ENCODE data around the gene ELOVL5.
"Not testable (repeated sequence)": the region's sequence is repeated elsewhere in the genome, so short reads cannot be mapped to it uniquely, and the experiment has no call there.

Gene ELOVL5

DNA sequence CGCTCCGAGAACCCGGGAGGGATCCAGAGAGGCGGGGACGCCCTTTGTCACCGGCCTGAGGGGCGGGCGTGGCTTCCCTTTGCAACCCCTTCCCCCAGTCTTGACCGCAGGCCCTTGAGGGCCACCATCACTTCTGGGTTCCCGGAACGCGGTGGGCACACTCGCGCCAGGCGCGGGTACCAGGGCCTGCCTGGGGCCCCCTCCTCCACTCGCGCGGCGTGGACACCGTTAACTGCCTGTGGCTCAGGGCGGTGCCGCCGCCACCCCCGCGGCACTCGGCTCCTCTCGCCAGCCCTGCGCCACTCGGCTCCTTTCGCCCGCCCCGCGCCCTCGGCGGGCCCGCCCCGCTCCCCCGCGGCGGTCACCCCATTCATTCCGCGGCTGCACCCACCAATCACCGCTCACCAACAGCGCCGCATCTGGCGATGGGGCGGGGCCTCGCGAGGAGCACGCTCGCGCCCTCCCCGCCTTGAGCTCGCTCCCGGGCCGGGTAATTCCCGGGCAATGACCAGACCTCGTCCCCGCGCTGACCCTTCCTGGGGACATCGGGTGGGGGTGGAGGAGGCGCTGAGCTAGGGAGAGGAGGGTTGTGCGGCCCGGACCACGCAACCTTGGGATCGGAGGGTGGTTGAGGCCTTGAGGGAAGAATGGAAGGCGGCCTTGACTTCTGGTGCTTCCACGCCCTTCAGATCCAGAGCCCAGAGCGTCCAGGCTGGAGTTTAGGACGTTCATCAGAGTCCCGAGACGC lies 10.5 kb upstream of the ELOVL5 start:
- DNase-seq (ENCODE audit: low spot score) (peak; percentile 99), FAIRE-seq (peak; percentile 98)

DNA sequence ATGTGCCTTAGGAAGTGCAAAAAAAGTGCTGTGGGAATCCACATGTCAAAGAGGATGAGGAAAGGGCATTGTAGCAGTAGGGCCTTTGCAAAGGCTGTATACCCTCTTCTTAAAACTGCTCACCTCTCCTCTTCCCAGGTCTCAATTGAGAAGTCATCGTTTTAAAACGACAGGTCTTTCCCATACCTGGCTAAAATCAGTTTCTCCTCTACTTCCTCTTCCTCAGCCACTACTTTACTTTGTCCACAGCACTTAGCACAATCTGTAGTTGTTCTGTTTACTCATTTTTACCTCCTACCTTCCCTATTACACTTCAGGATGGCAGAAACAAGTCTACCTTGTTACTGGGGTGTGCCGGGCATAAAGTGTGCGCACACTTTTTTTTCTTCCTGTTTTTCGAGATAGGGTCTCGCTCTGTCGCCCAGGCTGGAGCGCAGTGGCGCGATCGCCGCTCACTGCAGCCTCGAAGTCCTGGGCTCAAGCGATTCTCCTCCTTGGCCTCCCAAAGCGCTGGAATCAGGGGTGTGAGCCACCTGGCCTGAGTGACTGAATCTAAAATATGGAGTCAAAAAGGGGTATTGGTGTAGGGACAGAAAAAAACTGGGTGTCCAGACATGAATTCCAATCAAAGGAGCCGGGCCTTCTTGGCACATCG lies 9.8 kb upstream of the ELOVL5 start:
- FAIRE-seq, result no peak
- DNase-seq (ENCODE audit: low spot score), result no peak

DNA sequence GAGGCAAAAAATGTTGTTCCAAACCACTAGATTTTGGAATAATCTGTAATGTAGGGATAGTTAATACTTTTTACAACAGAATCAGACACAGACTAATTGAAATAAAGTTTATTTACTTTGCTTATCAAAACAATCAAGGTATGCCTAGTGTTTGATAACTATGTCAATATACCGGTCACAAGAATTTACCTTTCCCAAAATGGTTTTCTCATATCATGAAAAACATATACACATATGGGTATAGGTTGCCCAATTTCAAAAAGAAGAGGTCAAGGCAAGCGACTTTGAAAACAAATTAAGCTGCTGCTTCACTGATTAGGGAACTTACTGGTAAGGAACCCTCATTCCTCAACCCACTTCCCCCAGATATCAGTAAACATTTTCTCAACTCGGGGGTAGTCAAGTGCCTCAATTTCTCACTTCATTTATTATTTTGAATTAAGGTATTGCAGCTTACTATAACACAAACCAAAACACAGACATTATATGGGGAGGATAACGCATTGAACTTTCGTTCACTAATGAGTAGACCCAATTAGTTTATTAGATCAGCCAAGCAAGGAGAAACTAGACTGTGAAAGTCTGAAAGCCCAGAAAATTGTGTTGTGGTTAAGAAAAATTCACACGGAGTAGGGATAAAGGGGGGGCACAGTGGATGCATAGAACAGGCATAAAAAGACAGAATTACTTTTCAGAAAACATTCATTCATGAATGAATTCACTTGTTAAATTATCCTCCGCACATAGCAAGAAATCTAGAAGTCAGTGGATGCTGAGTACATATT lies 9.0 kb upstream of the ELOVL5 start:
- DNase-seq (ENCODE audit: low spot score), result no peak
- FAIRE-seq, result no peak

DNA sequence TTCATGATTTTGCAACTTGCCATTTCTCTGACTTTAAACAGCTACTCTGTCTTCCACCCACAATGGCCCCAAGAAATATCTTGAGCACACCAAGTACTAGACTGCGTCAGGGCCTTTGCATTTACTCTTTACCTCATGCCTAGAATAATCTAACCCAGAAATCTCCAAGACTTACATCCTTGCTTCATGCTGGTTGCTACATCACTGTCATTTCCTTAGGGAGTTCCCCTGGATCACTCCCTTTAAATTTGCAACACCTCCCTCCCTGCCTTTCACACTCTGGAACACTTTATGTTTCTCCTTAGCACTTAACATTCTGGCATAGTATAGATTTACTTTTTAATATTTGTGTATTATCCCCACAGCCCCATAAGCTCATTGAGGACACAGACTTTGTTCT lies 4.9 kb upstream of the ELOVL5 start:
- no peak for DNase-seq (ENCODE audit: low spot score)
- FAIRE-seq, result no peak

DNA sequence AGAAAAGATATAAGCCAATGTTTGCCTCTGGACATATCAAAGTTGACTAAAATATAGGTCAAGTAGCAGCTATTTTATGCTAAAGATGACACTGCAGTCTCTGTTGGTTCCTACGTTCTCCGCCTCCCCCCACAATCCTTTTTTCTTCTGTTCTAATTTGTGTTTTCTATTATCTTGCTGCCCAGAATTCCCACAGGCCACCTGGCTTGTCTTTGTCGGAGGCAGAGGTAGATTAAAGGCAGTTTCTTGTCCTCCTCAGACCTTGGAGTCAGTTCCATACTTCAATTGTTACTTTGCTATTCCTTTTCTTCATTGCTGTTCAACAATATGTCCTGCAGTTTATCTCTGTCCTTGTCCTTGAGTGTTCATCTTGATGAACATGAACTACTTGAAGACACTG lies 3.6 kb upstream of the ELOVL5 start:
- no peak for FAIRE-seq

DNA sequence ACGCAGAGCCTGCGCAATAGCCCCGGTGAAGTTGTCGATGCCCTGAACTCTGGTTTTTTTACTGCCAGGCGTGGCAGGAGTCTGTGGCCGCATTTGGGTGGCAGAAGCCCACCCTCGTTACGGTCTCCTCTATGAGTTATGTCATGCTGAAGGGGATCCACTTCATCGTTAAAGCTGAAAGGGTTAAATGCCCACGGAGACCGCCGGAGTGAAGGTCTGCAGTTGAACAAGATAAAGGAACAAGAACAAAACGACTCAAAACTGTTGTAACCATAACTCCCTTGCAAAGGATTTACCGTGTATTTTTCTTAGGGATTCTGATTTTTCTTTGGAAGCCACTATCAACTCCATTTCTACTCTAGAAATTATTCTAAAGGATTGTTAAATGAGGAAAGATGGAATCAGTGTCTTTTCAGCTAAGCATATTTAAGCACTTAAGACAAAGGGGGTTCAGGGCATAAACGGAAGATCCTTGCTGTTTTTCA lies 501 bp upstream of the ELOVL5 start:
- no peak for FAIRE-seq
- no peak for DNase-seq (ENCODE audit: low spot score)

More for the DNA sequence above, 3.6 kb upstream of the ELOVL5 start:
- DNase-seq (ENCODE audit: low spot score), result no peak

DNA sequence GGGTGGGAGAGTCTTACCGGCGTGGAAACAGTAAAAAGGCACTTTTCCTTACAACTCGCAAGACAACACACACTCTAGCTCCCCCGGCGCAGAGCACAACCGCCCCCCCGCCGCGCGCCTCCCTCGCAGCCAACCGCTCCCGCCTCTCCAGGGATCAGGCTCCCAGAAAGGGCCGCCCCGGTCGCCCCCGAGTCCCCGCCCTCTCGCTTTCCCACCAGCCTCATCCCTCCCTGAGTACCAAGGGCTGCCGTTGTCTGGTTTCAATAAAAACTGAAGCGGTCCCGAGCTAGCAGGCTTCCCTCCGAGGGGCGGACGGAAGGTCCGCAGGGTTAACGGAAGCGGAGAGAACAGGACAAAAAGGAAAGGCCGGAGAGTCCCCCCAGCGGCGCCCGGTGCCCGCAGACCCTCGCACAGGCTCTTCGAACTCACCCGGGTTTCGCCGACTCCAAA lies 804 bp downstream of the ELOVL5 start:
- DNase-seq (ENCODE audit: low spot score), result peak; percentile 83
- FAIRE-seq, result no peak

DNA sequence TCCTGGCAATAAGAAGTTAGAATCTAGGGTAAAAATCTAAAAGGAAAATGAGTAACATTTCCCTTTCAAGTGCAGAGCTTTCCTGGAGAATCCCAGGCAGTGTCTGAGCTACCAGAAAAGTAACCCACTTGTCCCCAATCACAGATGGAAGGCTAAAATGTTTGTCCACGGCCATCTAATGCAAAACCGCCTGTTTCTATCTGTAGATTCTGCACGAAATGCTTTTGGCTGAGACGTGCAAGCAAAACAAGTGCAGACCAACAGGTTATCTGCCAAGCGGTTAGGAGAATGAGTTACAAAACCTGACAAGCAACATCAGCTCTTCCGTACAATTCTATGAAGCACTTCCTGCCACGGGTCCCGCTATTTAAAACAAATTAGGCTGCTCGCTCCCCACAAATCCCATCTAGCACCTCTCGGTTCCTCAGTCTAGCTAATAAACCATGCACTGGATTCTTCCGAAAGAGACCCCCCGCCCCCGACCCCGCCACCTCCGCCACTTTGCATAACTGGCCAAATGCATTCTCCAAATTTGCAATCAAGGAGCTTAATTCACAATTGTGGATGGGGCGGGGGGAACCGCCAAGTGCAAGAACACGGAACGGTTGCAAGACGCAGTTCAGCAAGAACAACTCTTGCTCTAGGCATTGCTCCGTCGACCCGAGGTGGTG lies 1.4 kb downstream of the ELOVL5 start:
- DNase-seq (ENCODE audit: low spot score) (no peak), FAIRE-seq (no peak)

DNA sequence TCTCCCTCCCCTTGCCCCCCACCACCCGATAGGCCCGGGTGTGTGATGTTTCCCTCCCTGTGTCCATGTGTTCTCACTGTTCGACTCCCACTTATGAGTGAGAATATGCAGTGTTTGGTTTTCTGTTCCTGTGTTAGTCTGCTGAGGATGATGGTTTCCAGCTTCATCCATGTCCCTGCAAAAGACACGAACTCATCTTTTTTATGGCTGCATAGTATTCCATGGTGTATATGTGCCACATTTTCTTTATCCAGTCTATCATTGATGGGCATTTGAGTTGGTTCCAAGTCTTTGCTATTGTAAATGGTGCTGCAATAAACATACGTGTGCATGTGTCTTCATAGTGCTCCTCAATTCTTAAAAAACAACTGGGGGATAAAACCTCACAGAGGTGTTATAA lies 2.7 kb downstream of the ELOVL5 start:
- DNase-seq (ENCODE audit: low spot score); FAIRE-seq: not testable (repeated sequence)

DNA sequence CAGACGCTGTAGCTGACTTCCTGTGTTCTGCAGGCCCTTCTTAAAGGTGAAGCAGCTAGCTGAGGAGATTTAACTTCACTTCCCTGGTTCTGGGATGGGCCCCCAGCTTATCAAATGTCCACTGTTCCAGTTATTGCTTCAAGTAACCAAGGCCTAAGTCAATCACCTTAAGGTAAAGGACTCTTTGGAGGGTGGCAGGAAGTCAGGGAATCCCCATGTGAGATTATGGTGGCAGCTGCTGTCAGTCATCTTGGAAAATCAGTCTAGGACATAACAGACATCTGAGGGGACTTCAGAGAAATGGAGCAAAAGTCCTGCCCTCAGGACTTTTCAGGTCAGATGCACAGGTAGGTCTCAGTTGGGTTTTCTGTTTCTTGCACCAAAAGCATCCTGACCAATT lies 3.8 kb downstream of the ELOVL5 start:
- DNase-seq (ENCODE audit: low spot score), result no peak
- FAIRE-seq, result no peak

DNA sequence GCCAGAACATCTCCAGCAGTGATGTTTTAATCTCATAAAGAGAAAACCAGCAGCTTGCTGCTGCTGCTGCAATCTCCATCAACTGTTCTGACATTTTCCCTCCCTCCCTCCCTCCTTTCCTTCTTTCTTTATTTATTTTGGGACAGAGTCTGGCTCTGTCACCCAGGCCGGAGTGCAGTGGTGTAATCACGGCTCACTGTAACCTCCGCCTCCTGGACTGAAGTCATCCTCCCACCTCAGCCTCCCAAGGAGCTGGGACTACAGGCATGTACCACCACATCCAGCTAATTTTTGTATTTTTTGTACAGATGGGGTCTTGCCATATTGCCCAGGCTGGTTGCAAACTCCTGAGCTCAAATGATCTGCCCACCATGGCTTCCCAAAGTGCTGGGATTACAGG lies 5.7 kb downstream of the ELOVL5 start:
- FAIRE-seq, result no peak

DNA sequence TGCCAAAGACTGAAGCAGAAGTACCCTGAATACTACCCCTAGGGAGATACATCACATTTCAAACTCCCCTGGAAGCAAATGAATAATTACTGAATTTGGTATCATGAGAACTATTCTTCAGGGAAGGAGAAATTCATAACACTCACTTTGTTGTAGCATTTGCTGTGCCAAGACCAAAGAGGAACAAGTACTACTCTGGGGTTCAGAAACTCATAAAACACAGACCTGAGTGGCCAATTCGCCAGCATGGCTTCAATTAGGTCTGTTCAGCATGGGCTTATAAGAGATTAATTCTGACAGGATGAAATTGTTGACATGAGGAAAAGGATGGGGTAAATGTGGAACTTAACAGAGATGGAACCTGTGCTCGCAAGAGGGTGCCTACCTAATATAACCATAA lies 6.5 kb downstream of the ELOVL5 start:
- no peak for FAIRE-seq

More for the DNA sequence above, 5.7 kb downstream of the ELOVL5 start:
- DNase-seq (ENCODE audit: low spot score), result no peak

DNA sequence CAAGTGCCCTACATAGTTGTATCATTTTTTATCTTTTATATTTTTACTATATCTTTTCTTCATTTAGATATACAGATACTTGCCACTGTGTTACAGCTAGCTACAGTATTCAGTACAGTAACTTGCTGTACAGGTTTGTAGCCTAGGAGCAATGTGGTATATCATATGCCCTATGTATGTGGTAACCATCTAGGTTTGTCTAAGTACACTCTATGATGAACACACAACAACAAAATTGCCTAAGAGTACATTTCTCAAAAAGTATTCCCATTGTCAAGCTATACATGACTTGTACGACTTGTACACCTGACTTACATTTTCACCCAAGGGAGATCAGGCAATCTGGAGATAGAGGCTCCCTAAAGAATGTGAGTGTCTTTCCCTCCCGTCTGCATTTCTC lies 8.2 kb downstream of the ELOVL5 start:
- no peak for DNase-seq (ENCODE audit: low spot score)
- no peak for FAIRE-seq

More for the DNA sequence above, 6.5 kb downstream of the ELOVL5 start:
- DNase-seq (ENCODE audit: low spot score), result no peak

DNA sequence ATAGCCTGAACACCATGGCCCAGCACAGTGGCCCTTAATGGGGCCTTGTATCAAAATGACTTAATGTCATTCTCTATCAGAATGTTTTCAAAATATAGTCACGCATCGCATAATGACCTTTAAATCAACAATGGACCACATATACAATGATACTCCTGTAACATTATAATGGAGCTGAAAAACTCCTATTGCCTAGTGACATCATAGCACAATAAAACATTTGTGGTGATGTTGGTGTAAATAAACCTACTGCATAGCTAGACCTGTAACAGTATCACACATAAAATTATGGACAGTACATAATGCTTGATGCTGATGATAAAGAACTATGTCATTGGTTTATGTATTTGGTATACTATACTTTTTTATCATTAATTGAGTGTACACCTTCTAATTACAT lies 9.3 kb downstream of the ELOVL5 start:
- DNase-seq (ENCODE audit: low spot score) (no peak), FAIRE-seq (no peak)

DNA sequence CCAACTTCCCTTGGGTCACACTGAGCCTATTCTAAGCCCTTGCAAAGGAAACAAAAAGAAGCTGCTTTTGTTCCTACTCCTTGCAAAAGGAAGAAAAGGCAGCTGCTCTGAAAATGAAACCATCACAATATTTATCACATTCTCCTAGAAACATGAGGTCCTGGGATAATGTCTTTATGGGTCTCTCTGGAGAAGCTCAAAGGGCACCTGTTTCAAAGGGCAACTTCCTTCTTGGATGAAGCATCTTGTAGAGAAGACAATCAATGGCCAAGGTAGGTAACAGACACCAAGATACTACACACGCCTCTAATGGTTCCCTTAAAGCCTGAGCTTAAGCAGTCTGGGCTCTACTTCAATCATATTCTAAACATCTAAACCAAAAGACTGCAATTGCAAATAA lies 10.4 kb downstream of the ELOVL5 start:
- DNase-seq (ENCODE audit: low spot score) (no peak), FAIRE-seq (no peak)

DNA sequence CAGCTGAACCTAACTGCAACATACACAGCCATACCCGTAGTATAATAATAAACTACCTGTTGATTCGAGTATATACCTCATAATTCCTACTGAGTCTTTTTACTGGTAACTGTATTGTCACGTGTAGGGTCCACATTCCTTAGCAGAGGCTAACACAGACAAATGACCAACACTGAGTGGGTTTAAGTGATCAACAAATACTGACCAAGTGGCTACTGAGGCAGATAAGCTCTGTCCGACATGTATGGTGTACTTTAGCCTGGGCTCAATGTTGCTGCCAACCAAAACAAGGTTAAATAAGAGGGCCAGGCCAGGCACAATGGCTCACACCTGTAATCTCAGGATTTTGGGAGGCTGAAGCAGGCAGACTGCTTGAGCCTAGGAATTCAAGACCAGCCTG lies 12.7 kb downstream of the ELOVL5 start:
- no peak for FAIRE-seq
- no peak for DNase-seq (ENCODE audit: low spot score)

DNA sequence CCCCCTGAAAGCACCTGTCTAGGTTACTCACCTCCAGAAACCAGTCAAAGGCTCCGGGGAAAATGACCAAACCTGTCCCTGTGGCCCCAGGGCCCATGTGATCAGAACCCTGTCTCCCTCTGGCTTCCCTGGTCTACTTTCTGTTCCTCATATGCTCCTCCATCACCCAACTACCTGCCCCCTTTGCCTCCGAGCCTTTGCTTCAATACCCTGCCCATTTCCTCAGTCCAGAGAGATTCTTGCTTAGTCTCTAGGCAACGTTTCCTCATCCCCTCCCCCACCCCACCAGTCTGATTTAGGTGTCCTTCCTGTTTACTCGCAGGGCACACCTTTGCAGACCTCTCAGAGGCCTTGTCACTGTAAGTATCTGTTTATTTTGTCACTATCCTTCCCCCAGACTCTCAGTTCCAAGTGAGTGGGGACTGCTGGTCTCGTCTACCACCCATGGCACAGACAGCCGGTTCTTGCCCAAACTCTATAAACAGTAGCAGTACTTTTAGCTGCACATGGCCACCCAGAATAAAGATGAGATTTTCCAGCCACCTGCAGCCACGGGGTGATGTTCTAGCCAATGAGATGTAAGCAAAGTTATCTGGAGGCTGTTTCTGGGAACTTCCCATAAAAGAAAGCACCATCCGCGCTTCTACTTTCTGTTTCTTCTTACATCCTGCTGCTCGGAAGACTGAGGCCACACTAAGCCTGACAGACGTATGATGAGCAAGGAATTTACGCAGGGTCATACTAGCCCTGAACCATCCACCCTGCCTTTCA lies 13.3 kb downstream of the ELOVL5 start:
- no peak for FAIRE-seq
- DNase-seq (ENCODE audit: low spot score), result no peak

DNA sequence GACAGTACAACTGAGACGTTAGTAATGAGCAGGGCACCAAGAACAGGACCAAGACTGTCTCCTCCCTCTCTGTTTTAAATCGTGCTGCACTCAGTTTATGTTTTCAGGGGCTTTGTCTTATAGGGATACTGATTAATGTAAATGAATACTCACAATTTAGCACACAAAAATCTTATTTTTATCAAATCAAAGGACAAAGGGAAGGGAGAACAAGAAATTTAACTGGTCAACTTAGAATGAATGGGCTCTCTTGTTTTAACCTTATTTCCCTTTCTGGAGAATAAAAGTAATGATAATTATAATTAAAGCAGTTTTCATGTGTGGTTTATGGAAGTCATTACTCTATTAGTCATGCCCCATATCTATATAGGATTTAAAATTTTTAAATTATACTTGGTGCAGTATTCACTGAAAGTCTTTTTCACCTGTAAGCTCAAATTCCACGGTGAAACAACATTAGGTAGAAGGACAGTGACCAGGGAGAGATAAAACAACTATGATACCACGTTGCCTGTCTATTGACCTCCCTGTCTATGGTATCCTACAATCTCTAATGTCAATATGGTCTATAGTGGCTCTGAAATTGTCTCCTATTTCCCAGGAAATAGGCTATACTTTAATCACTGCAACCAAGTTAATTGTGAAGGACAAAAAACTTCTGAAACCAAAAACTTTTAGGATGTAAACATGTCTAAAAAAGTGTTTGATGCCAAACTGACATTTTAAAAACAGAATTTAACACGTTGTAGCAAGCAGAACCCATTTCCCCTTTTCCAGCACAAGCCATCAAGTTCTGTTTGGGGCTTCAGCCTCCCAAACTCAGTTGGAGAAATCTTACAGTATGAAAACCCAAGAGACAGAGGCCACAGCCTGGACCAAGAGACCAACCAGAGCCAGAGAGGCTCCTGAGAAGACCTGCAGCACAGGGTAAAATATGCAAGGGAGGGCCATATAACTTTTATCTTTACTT lies 15.0 kb downstream of the ELOVL5 start:
- no peak for FAIRE-seq

DNA sequence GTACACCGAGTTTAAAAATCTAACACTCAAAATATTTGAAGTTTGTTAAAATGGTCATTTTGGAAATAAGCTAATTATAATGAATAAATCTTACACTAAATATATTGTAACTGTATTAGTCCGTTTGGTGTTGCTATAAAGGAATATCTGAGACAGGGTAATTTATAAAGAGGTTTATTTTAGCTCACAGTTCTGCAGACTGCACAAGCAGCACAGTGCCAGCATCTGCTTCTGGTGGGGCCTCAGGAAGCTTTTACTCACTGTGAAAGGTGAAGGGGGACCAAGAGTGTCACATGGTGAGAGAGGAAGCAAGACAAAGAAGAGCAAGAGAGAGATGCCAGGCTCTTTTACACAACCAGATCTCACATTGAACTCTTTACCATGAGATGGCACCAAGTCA lies 17.1 kb downstream of the ELOVL5 start:
- DNase-seq (ENCODE audit: low spot score) (no peak), FAIRE-seq (no peak)

More for the DNA sequence above, 15.0 kb downstream of the ELOVL5 start:
- DNase-seq (ENCODE audit: low spot score), result no peak

DNA sequence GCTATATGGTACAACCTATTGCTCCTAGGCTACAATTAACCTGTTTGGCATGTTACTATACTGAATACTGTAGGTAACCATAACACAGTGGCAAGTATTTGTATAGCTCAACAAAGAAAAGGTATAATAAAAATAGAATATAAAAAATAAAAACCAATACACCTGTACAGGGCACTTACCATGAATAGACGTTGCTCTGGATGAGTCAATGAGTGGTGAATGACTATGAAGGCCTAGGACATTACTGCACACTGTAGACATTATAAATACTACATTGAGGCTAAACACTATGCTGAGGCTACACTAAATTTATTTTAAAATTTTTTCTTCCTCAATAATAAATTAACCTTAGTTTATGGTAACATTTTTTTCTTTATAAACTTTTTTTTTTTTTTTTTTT lies 18.6 kb downstream of the ELOVL5 start:
- DNase-seq (ENCODE audit: low spot score), result no peak
- FAIRE-seq, result no peak
